Endothelial cell of umbilical vein (primary cell): ENCODE measurements around the gene KRTAP10-9. TPM values are rescaled to one million over a fixed set of nuclear protein-coding genes. Genes with fewer than 3 reads are reported as not detected.

ENCODE experiments used
- BruUV-seq: library from RNA; stranded (reverse); fragments of 400-500 nt; replicated peaks from 2 replicates; lab custom pipeline; 2021; lab: Mats Ljungman, UMichigan
- CTCF ChIA-PET: fragments of 300-600, 350-600 bp; sonication (Branson Sonifier 250); formaldehyde crosslinking; loops from one replicate; lab custom pipeline; 2021; ENCODE audit warnings: antibody characterized with exemption, inconsistent platforms; lab: Charles Lee
- POLR2A ChIA-PET: fragments of 300-600, 350-600 bp; sonication (Branson Sonifier 250); formaldehyde crosslinking; loops from one replicate; lab custom pipeline; 2021; ENCODE audit warnings: antibody characterized with exemption, inconsistent platforms; lab: Charles Lee
- DNase-seq: peaks from one replicate; pipeline ENCODE4 v3.0.0-alpha.2; 2011; ENCODE audit warnings: low read depth, low spot score
- FAIRE-seq: peaks from 2 replicates; lab custom pipeline; 2011; peaks lifted over from hg19 to GRCh38; lab: Jason Lieb, UNC
- H2AFZ ChIP-seq: 2 replicates; pipeline ENCODE4 v1.6.0; 2012; ENCODE audit warnings: low read depth, low read length, control low read depth, inconsistent platforms
- H3K27ac ChIP-seq: 2 replicates; pipeline ENCODE4 v1.5.1; 2011; ENCODE audit warnings: low read depth, mild to moderate bottlenecking, control low read depth, low read length, moderate library complexity; ENCODE audit not compliant: insufficient read depth
- H3K27me3 ChIP-seq, 2 experiments: 2 replicates each; pipeline versions ENCODE4 v1.6.0 to v1.6.1; 2011; ENCODE audit warnings: low read length in 2 of 2, mixed read lengths in 1 of 2; ENCODE audit not compliant: control insufficient read depth in 2 of 2, insufficient read depth in 2 of 2
- H3K36me3 ChIP-seq, 2 experiments: 2 replicates in 1 of 2; 3 replicates in 1 of 2; pipeline ENCODE4 v1.5.1; 2011; ENCODE audit warnings: low read length in 2 of 2, mild to moderate bottlenecking in 1 of 2, moderate library complexity in 1 of 2; ENCODE audit not compliant: control insufficient read depth in 2 of 2, insufficient read depth in 2 of 2; ENCODE audit errors: extremely low read depth in 1 of 2
- H3K4me1 ChIP-seq: 3 replicates; pipeline ENCODE4 v1.5.1; 2011; ENCODE audit warnings: mild to moderate bottlenecking, low read length; ENCODE audit not compliant: control insufficient read depth, insufficient read depth; ENCODE audit errors: extremely low read depth
- H3K4me2 ChIP-seq: 2 replicates; pipeline ENCODE4 v1.6.1; 2011; ENCODE audit warnings: low read length, control low read depth, mixed read lengths; ENCODE audit not compliant: insufficient read depth
- H3K4me3 ChIP-seq, 3 experiments: fragments of 200-600 bp in 1 of 3; sonication (generic), shearing (Covaris generic) in 1 of 3; replicated peaks in 1 of 3; 2 replicates each; pipeline ENCODE4 v1.5.1; 2011 to 2016; ENCODE audit warnings: control low read depth in 3 of 3, low read length in 3 of 3, mild to moderate bottlenecking in 2 of 3, inconsistent platforms in 1 of 3, low read depth in 1 of 3, moderate library complexity in 1 of 3; ENCODE audit not compliant: insufficient read depth in 1 of 3
- H3K79me2 ChIP-seq: 2 replicates; pipeline ENCODE4 v1.6.0; 2012; ENCODE audit warnings: low read length, inconsistent platforms; ENCODE audit not compliant: control insufficient read depth, insufficient read depth
- H3K9ac ChIP-seq: replicated peaks from 2 replicates; pipeline ENCODE3; 2011; ENCODE audit warnings: low read length, control low read depth; ENCODE audit not compliant: insufficient read depth; ENCODE audit errors: extremely low read depth
- H3K9me1 ChIP-seq: replicated peaks from 3 replicates; pipeline ENCODE4 v1.6.0; 2011; ENCODE audit warnings: mild to moderate bottlenecking, low read length; ENCODE audit not compliant: control insufficient read depth, insufficient read depth; ENCODE audit errors: extremely low read depth
- H3K9me3 ChIP-seq: replicated peaks from 2 replicates; pipeline ENCODE4 v1.5.1; 2012; ENCODE audit warnings: low read length, inconsistent platforms; ENCODE audit not compliant: control insufficient read depth, insufficient read depth
- H4K20me1 ChIP-seq: replicated peaks from 2 replicates; pipeline ENCODE3; 2011; ENCODE audit warnings: mild to moderate bottlenecking, low read length; ENCODE audit not compliant: control insufficient read depth, insufficient read depth; ENCODE audit errors: extremely low read depth
- CTCF ChIP-seq, 2 donors: IDR thresholded peaks; 1 replicate in 1 of 2; 2 replicates in 1 of 2; pipeline ENCODE4 v1.5.1; 2011; ENCODE audit warnings: low read length in 2 of 2, mild to moderate bottlenecking in 2 of 2, moderate library complexity in 2 of 2, control low read depth in 1 of 2, inconsistent platforms in 1 of 2, low read depth in 1 of 2; ENCODE audit not compliant: insufficient read depth in 1 of 2; ENCODE audit errors: extremely low read depth in 1 of 2
- EZH2 ChIP-seq: IDR thresholded peaks from 2 replicates; pipeline ENCODE4 v1.6.1; 2012; ENCODE audit warnings: borderline replicate concordance, low read depth, mild to moderate bottlenecking, moderate library complexity, low read length, inconsistent platforms; ENCODE audit not compliant: severe bottlenecking
- FOS ChIP-seq: IDR thresholded peaks from 2 replicates; pipeline ENCODE4 v1.6.1; 2011; ENCODE audit warnings: mild to moderate bottlenecking, low read length, moderate library complexity, borderline replicate concordance; ENCODE audit not compliant: insufficient read depth
- GATA2 ChIP-seq: IDR thresholded peaks from 2 replicates; pipeline ENCODE4 v1.7.0; 2011; ENCODE audit warnings: low read depth, mild to moderate bottlenecking, moderate library complexity, mixed read lengths, low read length; ENCODE audit not compliant: insufficient read length, insufficient read depth
- JUN ChIP-seq: IDR thresholded peaks from 2 replicates; pipeline ENCODE4 v1.6.1; 2011; ENCODE audit warnings: borderline replicate concordance, low read depth; ENCODE audit not compliant: insufficient read length, insufficient read depth
- MAX ChIP-seq: IDR thresholded peaks from 2 replicates; pipeline ENCODE4 v1.6.1; 2011; ENCODE audit not compliant: insufficient read depth, insufficient read length
- MYC ChIP-seq: IDR thresholded peaks from one replicate; pipeline ENCODE4 v1.6.1; 2011; ENCODE audit warnings: mild to moderate bottlenecking, low read depth, low read length
- POLR2A ChIP-seq: IDR thresholded peaks from 2 replicates; pipeline ENCODE4 v1.6.1; 2012; ENCODE audit warnings: low read depth, mild to moderate bottlenecking, control low read depth, low read length
- POLR2AphosphoS5 ChIP-seq: IDR thresholded peaks from 2 replicates; pipeline ENCODE4 v1.6.1; 2012; ENCODE audit warnings: low read depth, mild to moderate bottlenecking, control low read depth, low read length, moderate library complexity; ENCODE audit not compliant: insufficient read depth
- dilution Hi-C: fragments of 300-500 bp; cut with MboI; formaldehyde crosslinking; loops from one replicate; pipeline ENCODE4 v1.15.0; 2019; ENCODE audit warnings: low sequenced_read_pairs; ENCODE audit not compliant: extremely low pct_ligation_motif_present
- intact Hi-C: fragments of 100-400 bp; cut with micrococcal nuclease; formaldehyde crosslinking; loops from one replicate; pipeline ENCODE4 v1.10.0; 2022
- polyA plus RNA-seq, 4 experiments: library from polyadenylated mRNA; depleted of rRNA in 3 of 4; stranded (reverse) in 3 of 4; unstranded in 1 of 4; fragments of >200 nt; gene quantifications; 2 replicates each; pipeline versions ENCODE4 v1.2.1 to v1.2.3, GENCODE V29; 2011 to 2012; ENCODE audit warnings: missing spikeins in 1 of 4
- total RNA-seq: library from RNA; stranded (reverse); gene quantifications from 2 replicates; pipeline ENCODE4 v1.2.3, GENCODE V29; 2021

Gene KRTAP10-9
- total and polyA plus RNA-seq, 2 donors (not counting 3 experiments of a cell fraction or from before 2014, with no cell fraction given): not detected

GRCh38 chr21:44666401-44667320 lies 39.8 kb downstream of the KRTAP10-9 start, which contains the start of gene KRTAP12-2:
Gene KRTAP12-2 (minus strand): TSS chr21:44666927. CDS start chr21:44666886, 41 bp downstream.
- Histone ChIP-seq H2AFZ (no peak within 1 kb of the TSS), H3K9ac (no peak within 1 kb of the TSS), H3K9me3 (no peaks in the 10 kb centered on the region), H3K4me1 (no peaks in the 10 kb centered on the region), H3K4me3 (no peak within 1 kb of the TSS), H3K79me2 (no peaks in the 10 kb centered on the region), H4K20me1 (no peaks in the 10 kb centered on the region), H3K9me1 (no peaks in the 10 kb centered on the region), H3K27ac (no peak within 1 kb of the TSS), H3K27me3 (peaks cover 2 to 4% of the 10 kb centered on the region in 2 experiments), H3K36me3 (no peaks in the 10 kb centered on the region), H3K4me2 (no peak within 1 kb of the TSS)
- ChIA-PET CTCF (interaction anchor here (1.0 to 1.5 kb wide), 2 partner anchors 9 to 74 kb away, joined by 3 to 4 read pairs; no protein-coding TSS in a partner anchor), POLR2A (no interaction called here)
- DNase-seq (no peak), FAIRE-seq (no peak)
- dilution Hi-C loops: no loop called here
- intact Hi-C loops: no loop called here
- TF ChIP-seq POLR2AphosphoS5 (no peak), EZH2 (no peak), FOS (no peak), GATA2 (no peak), POLR2A (no peak), JUN (no peak), MAX (no peak), CTCF (IDR thresholded peaks at IDR 0.05; ENCODE audit: extremely low read depth in 1 of 2, insufficient read depth in 1 of 2, low read depth in 1 of 2, low read length in 2 of 2) (no peak), MYC (no peak)
- no TSS peak for BruUV-seq
